ENCODE measurements around the gene PCBP4.

GRCh38 chr3:51997935-51998596 lies 30.8 kb upstream of the PCBP4 start:
- no peak for TF ChIP-seq CTCF (conservative IDR thresholded peaks at IDR 0.05; ENCODE audit: low read length)
- no peak for TF ChIP-seq EZH2phosphoT487 (IDR thresholded peaks at IDR 0.05; ENCODE audit: borderline replicate concordance, low read depth, low read length)
